ENCODE measurements around the gene PLA2G3. TPM values are rescaled to one million over a fixed set of nuclear protein-coding genes. Genes with fewer than 3 reads are reported as not detected.

The PLA2G3 gene
- total and polyA plus RNA-seq, 12 donors: 0.01 TPM; not detected in 11

DNA sequence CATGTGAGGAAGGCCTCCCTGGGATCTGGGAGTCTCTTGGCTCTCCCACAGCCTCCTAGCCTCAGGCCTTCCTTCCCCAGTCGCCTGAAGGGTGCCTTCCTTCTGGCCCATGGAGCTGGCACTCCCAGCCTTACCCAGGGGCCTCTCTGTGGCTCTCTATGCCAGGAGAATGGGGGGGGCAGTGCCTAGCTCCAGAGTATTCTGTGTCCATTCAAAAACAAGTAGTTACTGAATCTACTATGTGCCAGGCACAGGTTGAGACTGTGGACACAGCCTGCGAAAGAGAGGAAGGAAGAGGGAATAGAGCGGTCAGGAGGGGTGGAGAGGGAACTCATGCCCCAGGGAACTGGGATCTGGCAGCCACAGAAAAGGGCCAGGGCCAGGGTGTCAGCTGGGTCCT is 2.7 kb upstream of the PLA2G3 start:
- DNase-seq (no peak), ATAC-seq (peak in 3 of 8 donors; percentile 9 to 23 (median 18))
- no peak overlapping the region for H3K4me3 ChIP-seq
- peaks cover 0 to 15% (median 0%) of the 10 kb centered on the region in 11 donors for H3K9me3 ChIP-seq
- peaks cover 0 to 17% (median under 1%) of the 10 kb centered on the region in 9 donors for H3K4me1 ChIP-seq
- 51 to 67% methylated on average over 3 of the region's 3 CpGs for WGBS, 2 donors
- intact Hi-C loops (cut with DNase I): loop anchor here in 6 of 10 donors (5.0 to 10.0 kb wide), 5 partner anchors 48 to 508 kb away; partner anchors contain the start of gene SLC35E4 (in 1 of the 6)
- peaks cover 0 to 18% (median 5%) of the 10 kb centered on the region in 7 donors for H3K27me3 ChIP-seq
- TF ChIP-seq, protein P1, sequence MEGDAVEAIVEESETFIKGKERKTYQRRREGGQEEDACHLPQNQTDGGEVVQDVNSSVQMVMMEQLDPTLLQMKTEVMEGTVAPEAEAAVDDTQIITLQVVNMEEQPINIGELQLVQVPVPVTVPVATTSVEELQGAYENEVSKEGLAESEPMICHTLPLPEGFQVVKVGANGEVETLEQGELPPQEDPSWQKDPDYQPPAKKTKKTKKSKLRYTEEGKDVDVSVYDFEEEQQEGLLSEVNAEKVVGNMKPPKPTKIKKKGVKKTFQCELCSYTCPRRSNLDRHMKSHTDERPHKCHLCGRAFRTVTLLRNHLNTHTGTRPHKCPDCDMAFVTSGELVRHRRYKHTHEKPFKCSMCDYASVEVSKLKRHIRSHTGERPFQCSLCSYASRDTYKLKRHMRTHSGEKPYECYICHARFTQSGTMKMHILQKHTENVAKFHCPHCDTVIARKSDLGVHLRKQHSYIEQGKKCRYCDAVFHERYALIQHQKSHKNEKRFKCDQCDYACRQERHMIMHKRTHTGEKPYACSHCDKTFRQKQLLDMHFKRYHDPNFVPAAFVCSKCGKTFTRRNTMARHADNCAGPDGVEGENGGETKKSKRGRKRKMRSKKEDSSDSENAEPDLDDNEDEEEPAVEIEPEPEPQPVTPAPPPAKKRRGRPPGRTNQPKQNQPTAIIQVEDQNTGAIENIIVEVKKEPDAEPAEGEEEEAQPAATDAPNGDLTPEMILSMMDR (IDR thresholded peaks at IDR 0.05): no peak
- no peak overlapping the region for H3K27ac ChIP-seq
- H3K36me3 ChIP-seq: no peaks in the 10 kb centered on the region

DNA sequence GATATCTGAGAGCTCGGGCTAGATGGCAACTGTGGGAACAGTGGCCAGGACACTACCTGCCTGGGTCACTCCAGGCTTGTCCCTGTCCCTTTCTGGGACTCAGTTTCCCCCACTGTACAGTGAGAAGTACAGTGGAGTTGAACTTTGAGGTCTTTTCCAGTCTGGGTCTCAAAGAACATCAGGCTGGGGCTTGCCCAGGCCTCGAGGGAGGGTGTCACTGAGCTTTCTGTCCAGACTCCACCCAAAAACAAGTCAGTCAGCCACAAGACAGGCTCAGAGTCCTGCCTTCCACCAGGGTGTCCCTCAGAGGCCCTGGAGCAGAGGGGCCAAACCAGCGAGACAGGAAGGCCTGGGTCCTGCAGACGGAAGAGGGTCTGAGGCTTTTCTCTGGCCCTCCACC is 2.0 kb upstream of the PLA2G3 start:
- no peaks in the 10 kb centered on the region for H3K36me3 ChIP-seq
- peaks cover 0 to 13% (median 0%) of the 10 kb centered on the region in 9 donors for H3K4me1 ChIP-seq
- TF ChIP-seq, protein P1 (IDR thresholded peaks at IDR 0.05): no peak
- peaks cover 0 to 14% (median 0%) of the 10 kb centered on the region in 11 donors for H3K9me3 ChIP-seq
- WGBS, 2 donors: 93 to 94% methylated on average over 4 of the region's 4 CpGs
- no peak overlapping the region for H3K27ac ChIP-seq
- intact Hi-C loops (cut with DNase I): loop anchor here in 6 of 10 donors (5.0 to 10.0 kb wide), 5 partner anchors 47 to 507 kb away; partner anchors contain the start of gene SLC35E4 (in 1 of the 6)
- DNase-seq (no peak), ATAC-seq (no peak)
- peaks cover 0 to 19% (median 5%) of the 10 kb centered on the region in 7 donors for H3K27me3 ChIP-seq
- H3K4me3 ChIP-seq: no peak overlapping the region

DNA sequence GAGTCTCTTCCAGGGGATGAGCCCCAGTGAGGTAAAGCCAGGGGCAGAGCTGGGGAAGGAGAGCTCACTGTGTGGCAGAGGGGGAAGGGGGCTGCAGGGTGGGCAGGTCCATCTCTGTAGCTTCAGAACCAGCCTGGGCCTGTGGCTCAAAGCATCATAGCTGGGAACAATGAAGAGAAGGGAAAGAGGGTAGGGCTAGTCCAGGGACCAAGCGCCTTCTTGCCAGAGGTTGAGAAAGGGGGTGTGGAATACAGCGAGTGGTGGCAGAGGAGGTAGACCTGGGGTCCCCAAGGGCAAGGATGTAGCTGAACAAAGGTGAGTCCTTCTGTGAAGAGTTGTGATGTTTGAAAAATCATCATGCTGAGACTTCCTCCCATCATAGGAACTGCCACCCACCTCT is 1.2 kb upstream of the PLA2G3 start:
- TF ChIP-seq, protein P1 (IDR thresholded peaks at IDR 0.05): no peak
- intact Hi-C loops (cut with DNase I): loop anchor here in 6 of 10 donors (5.0 to 10.0 kb wide), 5 partner anchors 47 to 507 kb away; partner anchors contain the start of gene SLC35E4 (in 1 of the 6)
- ATAC-seq: no peak

DNA sequence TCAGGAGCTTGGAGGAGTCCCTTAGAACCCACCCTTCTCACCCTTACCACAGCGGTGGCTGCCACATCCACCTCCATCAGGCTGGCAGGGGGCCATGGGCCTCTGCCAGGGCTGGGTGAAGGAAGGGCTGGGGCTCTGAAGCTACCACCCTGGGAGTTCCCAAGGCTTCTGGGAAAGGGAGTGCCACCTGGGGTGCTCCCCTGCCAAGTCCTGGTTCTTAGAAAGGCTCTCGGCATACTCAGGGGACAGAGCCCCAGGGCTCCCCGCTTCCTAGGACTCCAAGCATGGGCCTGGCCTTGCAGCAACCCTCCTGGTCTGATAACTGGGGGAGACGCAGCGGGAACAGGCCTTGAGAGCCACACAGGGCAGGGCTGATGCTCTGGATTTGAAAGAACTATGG is 438 bp upstream of the PLA2G3 start:
- no peak for DNase-seq
- 78 to 82% methylated on average over 5 of the region's 5 CpGs for WGBS, 2 donors
- TF ChIP-seq, protein P1 (IDR thresholded peaks at IDR 0.05): no peak
- Histone ChIP-seq H3K27me3 (peaks cover 0 to 19% (median 5%) of the 10 kb centered on the region in 7 donors), H3K4me3 (no peak overlapping the region), H3K4me1 (peaks cover 0 to 13% (median 0%) of the 10 kb centered on the region in 9 donors), H3K27ac (no peak overlapping the region), H3K36me3 (no peaks in the 10 kb centered on the region), H3K9me3 (peaks cover 0 to 4% (median 0%) of the 10 kb centered on the region in 11 donors)
- peak in 3 of 8 donors; percentile 13 to 33 (median 20) for ATAC-seq
- intact Hi-C loops (cut with DNase I): loop anchor here in 6 of 10 donors (5.0 to 10.0 kb wide), 5 partner anchors 46 to 506 kb away; partner anchors contain the start of gene SLC35E4 (in 1 of the 6)

More for the DNA sequence above, 1.2 kb upstream of the PLA2G3 start:
- no peak overlapping the region for H3K4me3 ChIP-seq
- no peak overlapping the region for H3K27ac ChIP-seq
- H3K36me3 ChIP-seq: no peaks in the 10 kb centered on the region
- H3K9me3 ChIP-seq: peaks cover 0 to 6% (median 0%) of the 10 kb centered on the region in 11 donors
- H3K4me1 ChIP-seq: peaks cover 0 to 13% (median 0%) of the 10 kb centered on the region in 9 donors
- WGBS, 2 donors: 91 to 93% methylated on average over 2 of the region's 2 CpGs
- no peak for DNase-seq
- peaks cover 0 to 19% (median 5%) of the 10 kb centered on the region in 7 donors for H3K27me3 ChIP-seq
